ENCODE data around the gene PTHLH. TPM values are rescaled to one million over a fixed set of nuclear protein-coding genes. Genes with fewer than 3 reads are reported as not detected.

The PTHLH gene
- total RNA-seq, 6 donors from 2014 or later = 0.44 to 2.9 (median 2.0) TPM; not detected in 3

DNA sequence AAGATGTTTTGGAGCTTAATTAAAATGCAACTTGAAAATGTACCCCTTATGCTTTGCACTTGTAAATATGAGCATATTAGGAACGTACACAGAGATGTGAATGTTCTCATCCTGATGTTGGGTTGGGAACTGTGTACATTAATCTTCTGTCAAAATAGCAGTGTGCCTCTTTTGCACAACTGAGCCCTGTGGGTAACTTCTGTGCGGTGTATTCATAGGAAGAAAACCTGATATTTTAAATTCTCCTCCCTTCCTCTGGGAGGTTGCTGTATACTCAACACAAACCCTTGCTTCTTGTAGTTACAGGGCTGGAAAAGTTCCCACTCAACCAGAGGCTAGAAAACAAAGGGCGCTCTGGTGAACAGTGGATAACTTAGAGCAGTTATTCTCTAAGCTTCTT is 18.7 kb downstream of the PTHLH start:
- 78 to 91% methylated on average over 3 of the region's 3 CpGs for WGBS, 2 donors
- Histone ChIP-seq H3K36me3 (no peaks in the 10 kb centered on the region), H3K4me1 (no peaks in the 10 kb centered on the region), H3K27me3 (no peaks in the 10 kb centered on the region), H3K27ac (no peak overlapping the region), H3K4me3 (no peak overlapping the region), H3K9me3 (no peaks in the 10 kb centered on the region)
- no peak for ATAC-seq (ENCODE audit: low FRiP score in 2 of 2)
- no peak for DNase-seq
- TF ChIP-seq POLR2AphosphoS5 (IDR thresholded peaks at IDR 0.05) (no peak), EP300 (IDR thresholded peaks at IDR 0.05) (no peak), POLR2A (IDR thresholded peaks at IDR 0.05) (no peak)
- TF ChIP-seq, protein P1, sequence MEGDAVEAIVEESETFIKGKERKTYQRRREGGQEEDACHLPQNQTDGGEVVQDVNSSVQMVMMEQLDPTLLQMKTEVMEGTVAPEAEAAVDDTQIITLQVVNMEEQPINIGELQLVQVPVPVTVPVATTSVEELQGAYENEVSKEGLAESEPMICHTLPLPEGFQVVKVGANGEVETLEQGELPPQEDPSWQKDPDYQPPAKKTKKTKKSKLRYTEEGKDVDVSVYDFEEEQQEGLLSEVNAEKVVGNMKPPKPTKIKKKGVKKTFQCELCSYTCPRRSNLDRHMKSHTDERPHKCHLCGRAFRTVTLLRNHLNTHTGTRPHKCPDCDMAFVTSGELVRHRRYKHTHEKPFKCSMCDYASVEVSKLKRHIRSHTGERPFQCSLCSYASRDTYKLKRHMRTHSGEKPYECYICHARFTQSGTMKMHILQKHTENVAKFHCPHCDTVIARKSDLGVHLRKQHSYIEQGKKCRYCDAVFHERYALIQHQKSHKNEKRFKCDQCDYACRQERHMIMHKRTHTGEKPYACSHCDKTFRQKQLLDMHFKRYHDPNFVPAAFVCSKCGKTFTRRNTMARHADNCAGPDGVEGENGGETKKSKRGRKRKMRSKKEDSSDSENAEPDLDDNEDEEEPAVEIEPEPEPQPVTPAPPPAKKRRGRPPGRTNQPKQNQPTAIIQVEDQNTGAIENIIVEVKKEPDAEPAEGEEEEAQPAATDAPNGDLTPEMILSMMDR (IDR thresholded peaks at IDR 0.05) = no peak

DNA sequence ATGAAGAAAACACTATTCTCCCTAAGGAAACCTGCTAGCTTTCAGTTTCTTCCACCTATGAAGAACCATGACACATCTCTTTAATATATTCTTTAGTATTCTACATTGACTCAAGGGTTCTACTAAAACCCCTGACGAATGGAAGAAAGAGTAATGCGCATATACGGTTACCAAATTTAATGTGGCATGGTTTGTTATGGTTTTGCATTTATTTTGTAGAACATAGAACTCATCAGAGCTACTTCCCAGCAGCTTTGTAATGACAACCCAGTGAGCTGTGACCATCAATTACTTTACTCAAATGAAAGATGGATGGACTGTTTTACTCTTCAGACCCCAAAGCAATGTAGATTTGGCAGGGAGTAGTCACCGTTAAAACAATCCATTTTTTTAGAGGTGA is 19.2 kb downstream of the PTHLH start:
- Histone ChIP-seq H3K27ac (no peak overlapping the region), H3K9me3 (no peaks in the 10 kb centered on the region), H3K4me1 (no peaks in the 10 kb centered on the region), H3K27me3 (no peaks in the 10 kb centered on the region), H3K4me3 (no peak overlapping the region), H3K36me3 (no peaks in the 10 kb centered on the region)
- DNase-seq (no peak), ATAC-seq (ENCODE audit: low FRiP score in 2 of 2) (no peak)
- TF ChIP-seq POLR2AphosphoS5 (IDR thresholded peaks at IDR 0.05) (no peak), EP300 (IDR thresholded peaks at IDR 0.05) (no peak), POLR2A (IDR thresholded peaks at IDR 0.05) (no peak)
- TF ChIP-seq, protein P1 (IDR thresholded peaks at IDR 0.05) = no peak
- WGBS, 2 donors = 84 to 87% methylated on average over 4 of the region's 4 CpGs

DNA sequence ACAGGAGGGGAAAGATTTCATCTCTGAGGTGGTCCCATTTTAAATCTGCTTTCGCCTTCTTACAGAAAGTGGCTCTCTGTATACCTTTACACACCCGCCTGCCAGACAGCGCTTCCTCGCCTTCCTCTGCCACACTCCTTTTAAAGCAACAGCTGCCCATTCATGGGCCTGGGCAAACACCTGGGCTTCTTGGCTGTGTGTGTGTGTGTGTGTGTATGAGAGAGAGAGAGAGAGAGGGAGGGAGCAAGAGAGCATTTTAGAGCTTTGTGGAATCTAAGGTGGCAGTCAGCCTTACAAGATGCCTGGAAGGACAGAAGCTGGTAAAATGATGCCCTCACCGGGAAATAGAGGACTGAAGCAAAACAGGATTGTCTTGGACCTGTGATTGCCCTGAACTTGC is 20.0 kb downstream of the PTHLH start:
- no peaks in the 10 kb centered on the region for H3K36me3 ChIP-seq
- WGBS, 2 donors = 62 to 68% methylated on average over 5 of the region's 5 CpGs
- DNase-seq (no peak), ATAC-seq (ENCODE audit: low FRiP score in 2 of 2) (no peak)
- no peak overlapping the region for H3K4me3 ChIP-seq
- no peaks in the 10 kb centered on the region for H3K4me1 ChIP-seq
- H3K9me3 ChIP-seq = no peaks in the 10 kb centered on the region
- TF ChIP-seq EP300 (IDR thresholded peaks at IDR 0.05) = no peak
- no peak for TF ChIP-seq POLR2AphosphoS5 (IDR thresholded peaks at IDR 0.05)
- TF ChIP-seq, protein P1 (IDR thresholded peaks at IDR 0.05) = no peak
- TF ChIP-seq POLR2A (IDR thresholded peaks at IDR 0.05) = no peak
- H3K27ac ChIP-seq = no peak overlapping the region
- no peaks in the 10 kb centered on the region for H3K27me3 ChIP-seq

- Histone ChIP-seq H3K4me1 (no peaks in the 10 kb centered on the region), H3K36me3 (no peaks in the 10 kb centered on the region), H3K27me3 (no peaks in the 10 kb centered on the region), H3K9me3 (no peaks in the 10 kb centered on the region), H3K27ac (no peak overlapping the region), H3K4me3 (no peak overlapping the region)
- WGBS, 2 donors = 60 to 75% methylated on average over 7 of the region's 7 CpGs
- ATAC-seq (ENCODE audit: low FRiP score in 2 of 2) = no peak
- TF ChIP-seq, protein P1 (IDR thresholded peaks at IDR 0.05) = no peak
- TF ChIP-seq POLR2AphosphoS5 (IDR thresholded peaks at IDR 0.05) = no peak
- TF ChIP-seq POLR2A (IDR thresholded peaks at IDR 0.05) = no peak
- TF ChIP-seq EP300 (IDR thresholded peaks at IDR 0.05) = no peak
- no peak for DNase-seq
These were observed 20.6 kb downstream of the PTHLH start for GRCh38 chr12:27951898-27952297.

DNA sequence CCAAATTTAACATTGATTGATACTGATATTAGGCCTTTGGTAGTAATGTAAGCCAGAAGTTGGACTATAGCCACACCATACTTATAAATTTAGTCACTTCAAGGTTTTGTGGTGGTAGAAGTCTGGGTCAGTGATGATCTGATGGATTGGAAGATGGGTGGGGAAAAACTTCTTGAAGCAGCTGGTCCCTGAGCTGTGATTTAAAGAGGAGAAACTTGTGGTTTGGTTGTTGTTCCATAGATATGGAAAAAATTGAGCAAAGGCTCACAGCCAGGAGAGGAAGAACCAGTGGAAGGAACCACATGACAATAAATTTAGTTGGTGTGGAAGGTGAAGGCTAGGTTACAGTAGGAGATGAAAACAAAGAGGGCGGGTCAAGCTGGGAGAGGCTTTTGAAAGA is 26.1 kb downstream of the PTHLH start:
- DNase-seq (no peak), ATAC-seq (ENCODE audit: low FRiP score in 2 of 2) (no peak)
- Histone ChIP-seq H3K27me3 (no peaks in the 10 kb centered on the region), H3K4me3 (no peak overlapping the region), H3K27ac (no peak overlapping the region), H3K4me1 (no peaks in the 10 kb centered on the region), H3K9me3 (no peaks in the 10 kb centered on the region), H3K36me3 (no peaks in the 10 kb centered on the region)
- 77 to 81% methylated on average over 1 of the region's 1 CpG for WGBS, 2 donors
- TF ChIP-seq POLR2AphosphoS5 (IDR thresholded peaks at IDR 0.05) = no peak
- no peak for TF ChIP-seq EP300 (IDR thresholded peaks at IDR 0.05)
- TF ChIP-seq, protein P1 (IDR thresholded peaks at IDR 0.05) = no peak
- TF ChIP-seq POLR2A (IDR thresholded peaks at IDR 0.05) = no peak
